GM12892 (cell line): Measurements from ENCODE around the gene PDCD1LG2.

Source experiments
- POLR2A ChIP-seq: IDR thresholded peaks from 2 replicates; pipeline ENCODE4 v1.6.1; 2011; ENCODE audit warnings: low read depth, low read length, control low read depth
- POLR2AphosphoS5 ChIP-seq: IDR thresholded peaks from 2 replicates; pipeline ENCODE4 v1.6.1; 2011; ENCODE audit warnings: low read depth, low read length, control low read depth
- TAF1 ChIP-seq: IDR thresholded peaks from 2 replicates; pipeline ENCODE4 v1.6.1; 2011; ENCODE audit warnings: low read depth, mild to moderate bottlenecking, control low read depth, low read length, borderline replicate concordance

- TF ChIP-seq POLR2A (no peak), TAF1 (no peak), POLR2AphosphoS5 (no peak)
Measured at GRCh38 chr9:5549658-5550650, 39.6 kb downstream of the PDCD1LG2 start.
